ENCODE results near the gene TUBA4B. TPM values are rescaled to one million over a fixed set of nuclear protein-coding genes. Genes with fewer than 3 reads are reported as not detected.
A peak's percentile ranks its signal among the peaks of the same experiment; 100 is the strongest.

TUBA4B gene
- total RNA-seq, 4 donors from 2014 or later, result not detected

DNA sequence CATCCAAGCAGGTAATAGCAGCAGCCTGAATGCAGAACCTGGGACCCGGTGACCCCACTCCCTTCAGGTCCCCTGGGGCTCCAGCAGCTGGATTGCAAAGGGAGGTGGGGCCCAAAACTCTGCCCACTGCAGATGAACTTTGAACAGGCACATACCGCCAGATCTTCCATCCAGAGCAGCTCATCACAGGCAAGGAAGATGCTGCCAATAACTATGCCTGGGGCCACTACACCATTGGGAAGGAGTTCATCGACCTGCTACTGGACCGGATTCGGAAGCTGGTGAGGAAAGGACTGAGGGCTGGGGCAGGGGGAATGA is 17.0 kb downstream of the TUBA4B start:
- ATAC-seq, result no peak
- TF ChIP-seq POLR2A (IDR thresholded peaks at IDR 0.05) (no peak), EP300 (IDR thresholded peaks at IDR 0.05) (no peak)
- no peaks in the 10 kb centered on the region for H3K27me3 ChIP-seq

DNA sequence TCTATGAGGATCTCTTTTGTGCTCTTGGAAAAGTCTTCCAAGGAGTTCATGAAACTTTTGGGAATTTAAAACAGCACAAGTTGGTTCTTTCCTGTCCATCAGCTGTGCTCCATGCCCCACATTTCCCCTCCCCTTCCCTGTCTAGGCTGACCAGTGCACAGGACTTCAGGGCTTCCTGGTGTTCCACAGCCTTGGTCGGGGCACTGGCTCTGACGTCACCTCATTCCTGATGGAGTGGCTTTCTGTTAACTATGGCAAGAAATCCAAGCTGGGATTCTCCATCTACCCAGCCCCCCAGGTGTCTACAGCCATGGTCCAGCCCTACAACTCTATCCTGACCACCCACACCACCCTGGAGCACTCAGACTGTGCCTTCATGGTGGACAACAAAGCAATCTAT is 18.0 kb downstream of the TUBA4B start:
- no peak for ATAC-seq
- no peaks in the 10 kb centered on the region for H3K36me3 ChIP-seq
- WGBS, 2 donors (ENCODE audit: low coverage in 1 of 2), result no CpG with 5 or more reads among the region's 2 CpGs
- H3K27me3 ChIP-seq, result no peaks in the 10 kb centered on the region
- peaks cover 0 to 10% (median 5%) of the 10 kb centered on the region in 3 donors for H3K4me1 ChIP-seq
- TF ChIP-seq POLR2AphosphoS5 (IDR thresholded peaks at IDR 0.05) (no peak), POLR2A (IDR thresholded peaks at IDR 0.05) (no peak), CTCF (IDR thresholded peaks at IDR 0.05) (no peak), EP300 (IDR thresholded peaks at IDR 0.05) (no peak)
- H3K9me3 ChIP-seq, result no peaks in the 10 kb centered on the region
- H3K4me3 ChIP-seq, result no peak overlapping the region
- no peak overlapping the region for H3K27ac ChIP-seq

More for the DNA sequence above, 17.0 kb downstream of the TUBA4B start:
- no peaks in the 10 kb centered on the region for H3K9me3 ChIP-seq
- H3K4me1 ChIP-seq, result peaks cover 0 to 10% (median 5%) of the 10 kb centered on the region in 3 donors
- 91% methylated on average over 4 of the region's 5 CpGs; no CpG with 5 or more reads in 1 of the 2 donors for WGBS, 2 donors (ENCODE audit: low coverage in 1 of 2)
- no peak overlapping the region for H3K27ac ChIP-seq
- H3K4me3 ChIP-seq, result no peak overlapping the region
- H3K36me3 ChIP-seq, result no peaks in the 10 kb centered on the region

DNA sequence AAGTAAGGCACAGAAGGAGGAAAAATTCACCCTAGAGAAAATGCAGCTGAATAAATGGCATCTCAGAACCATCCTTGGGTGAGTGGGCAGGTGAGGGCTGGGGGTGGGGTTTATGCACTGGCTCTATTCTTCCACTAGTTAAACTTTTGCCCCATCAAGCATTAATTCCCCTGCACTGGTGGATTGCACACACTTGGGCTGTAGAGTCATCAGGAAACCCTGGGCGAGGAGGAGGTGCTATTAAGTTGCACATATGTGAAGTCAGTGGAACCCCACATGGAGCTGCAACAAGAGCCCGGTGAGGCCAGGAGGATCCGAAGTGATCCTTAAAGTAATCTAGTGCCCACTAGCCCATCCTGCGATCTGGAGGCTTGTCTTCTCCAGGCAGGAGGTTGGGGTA is 19.3 kb downstream of the TUBA4B start:
- Histone ChIP-seq H3K27me3 (no peaks in the 10 kb centered on the region), H3K4me1 (peaks cover 0 to 13% (median 5%) of the 10 kb centered on the region in 3 donors), H3K27ac (no peak overlapping the region), H3K36me3 (no peaks in the 10 kb centered on the region), H3K9me3 (no peaks in the 10 kb centered on the region), H3K4me3 (no peak overlapping the region)
- TF ChIP-seq CTCF (IDR thresholded peaks at IDR 0.05) (no peak), EP300 (IDR thresholded peaks at IDR 0.05) (no peak), POLR2A (IDR thresholded peaks at IDR 0.05) (no peak), POLR2AphosphoS5 (IDR thresholded peaks at IDR 0.05) (no peak)
- WGBS, 2 donors (ENCODE audit: low coverage in 1 of 2), result 73 to 75% methylated on average over 2 to 4 of the region's 4 CpGs
- no peak for ATAC-seq

DNA sequence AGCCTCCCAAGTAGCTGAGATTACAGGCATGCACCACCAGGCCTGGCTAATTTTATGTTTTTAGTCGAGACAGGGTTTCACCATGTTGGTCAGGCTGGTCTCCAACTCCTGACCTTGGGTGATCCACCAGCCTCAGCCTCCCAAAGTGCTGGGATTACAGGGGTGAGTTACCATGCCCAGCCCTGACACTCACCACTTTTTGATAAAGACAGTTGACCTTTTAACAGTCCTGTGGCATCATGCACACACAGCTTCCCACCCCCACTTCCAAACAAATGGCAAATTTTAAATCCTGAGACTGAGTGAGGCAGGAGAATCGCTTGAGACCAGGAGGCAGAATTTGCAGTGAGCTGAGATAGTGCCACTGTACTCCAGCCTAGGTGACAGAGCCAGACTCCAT is 20.0 kb downstream of the TUBA4B start:
- Histone ChIP-seq H3K36me3 (no peaks in the 10 kb centered on the region), H3K27me3 (no peaks in the 10 kb centered on the region), H3K9me3 (no peaks in the 10 kb centered on the region), H3K4me3 (no peak overlapping the region), H3K27ac (no peak overlapping the region), H3K4me1 (peaks cover 0 to 19% (median 8%) of the 10 kb centered on the region in 3 donors)
- no peak for TF ChIP-seq CTCF (IDR thresholded peaks at IDR 0.05)
- no peak for TF ChIP-seq POLR2A (IDR thresholded peaks at IDR 0.05)
- no peak for TF ChIP-seq POLR2AphosphoS5 (IDR thresholded peaks at IDR 0.05)
- TF ChIP-seq EP300 (IDR thresholded peaks at IDR 0.05), result no peak
- WGBS, 2 donors (ENCODE audit: low coverage in 1 of 2), result no CpG with 5 or more reads among the region's 2 CpGs
- ATAC-seq, result no peak

GRCh38 chr2:219273937-219274336 is 20.9 kb downstream of the TUBA4B start:
- Histone ChIP-seq H3K9me3 (no peaks in the 10 kb centered on the region), H3K36me3 (no peaks in the 10 kb centered on the region), H3K27me3 (no peaks in the 10 kb centered on the region), H3K4me3 (no peak overlapping the region), H3K4me1 (peaks cover 4 to 29% (median 14%) of the 10 kb centered on the region in 3 donors), H3K27ac (peak overlapping the region; percentile 41 to 86 (median 82))
- WGBS, 2 donors (ENCODE audit: low coverage in 1 of 2), result no CpG with 5 or more reads among the region's 3 CpGs
- no peak for ATAC-seq
- TF ChIP-seq POLR2AphosphoS5 (IDR thresholded peaks at IDR 0.05) (no peak), EP300 (IDR thresholded peaks at IDR 0.05) (no peak), POLR2A (IDR thresholded peaks at IDR 0.05) (no peak), CTCF (IDR thresholded peaks at IDR 0.05) (no peak)
